GM18868 (cell line): ENCODE results near the gene EQTN.
"Not testable (repeated sequence)": the region's sequence is repeated elsewhere in the genome, so short reads cannot be mapped to it uniquely, and the experiment has no call there.

ENCODE experiments used
- ATAC-seq: cut with Tn5 transposase; IDR thresholded peaks from one replicate; pipeline ENCODE4 v1.9.1; 2021; ENCODE audit warnings: mild to moderate bottlenecking, moderate library complexity; ENCODE audit not compliant: unreplicated experiment

EQTN gene

DNA sequence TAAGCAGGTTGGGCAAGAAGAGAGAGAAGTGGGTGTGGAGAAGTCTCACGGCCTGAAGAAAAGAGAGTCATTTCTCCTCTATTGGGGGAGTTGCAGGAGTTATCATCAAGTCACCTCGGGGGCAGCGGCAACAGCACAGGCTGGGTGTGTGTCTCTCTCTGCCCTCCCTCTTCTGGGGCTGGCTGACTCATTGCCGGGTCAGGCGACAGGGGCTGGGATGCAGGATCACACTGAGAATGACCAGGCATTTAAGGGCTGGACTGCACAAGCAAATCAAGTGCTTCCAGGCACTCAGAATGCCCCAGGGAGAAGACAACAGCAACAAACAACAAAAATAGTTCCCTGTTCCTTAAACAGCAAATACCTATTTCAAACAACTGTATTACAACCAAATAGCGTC, 6.3 kb upstream of the EQTN start:
- ATAC-seq: no peak

DNA sequence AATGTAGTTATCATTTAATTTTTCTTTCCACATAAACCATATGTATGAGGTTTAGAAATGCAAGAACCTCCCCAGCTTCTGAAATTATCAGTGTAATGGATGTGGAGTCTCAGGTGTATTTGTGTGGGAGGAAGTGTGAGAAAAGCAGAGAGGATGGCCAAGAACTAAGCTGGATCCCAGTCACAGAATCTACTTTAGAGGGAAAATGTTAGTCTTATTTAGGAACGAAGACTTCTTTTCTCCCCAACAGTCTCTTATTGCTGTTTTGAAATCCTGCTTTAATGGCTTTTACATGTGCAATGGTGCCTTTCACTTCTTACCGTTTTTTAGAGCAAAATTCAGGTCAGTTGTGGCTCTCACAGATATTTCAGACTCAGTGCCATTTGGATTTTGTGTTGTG, 3.0 kb downstream of the EQTN start:
- no peak for ATAC-seq

DNA sequence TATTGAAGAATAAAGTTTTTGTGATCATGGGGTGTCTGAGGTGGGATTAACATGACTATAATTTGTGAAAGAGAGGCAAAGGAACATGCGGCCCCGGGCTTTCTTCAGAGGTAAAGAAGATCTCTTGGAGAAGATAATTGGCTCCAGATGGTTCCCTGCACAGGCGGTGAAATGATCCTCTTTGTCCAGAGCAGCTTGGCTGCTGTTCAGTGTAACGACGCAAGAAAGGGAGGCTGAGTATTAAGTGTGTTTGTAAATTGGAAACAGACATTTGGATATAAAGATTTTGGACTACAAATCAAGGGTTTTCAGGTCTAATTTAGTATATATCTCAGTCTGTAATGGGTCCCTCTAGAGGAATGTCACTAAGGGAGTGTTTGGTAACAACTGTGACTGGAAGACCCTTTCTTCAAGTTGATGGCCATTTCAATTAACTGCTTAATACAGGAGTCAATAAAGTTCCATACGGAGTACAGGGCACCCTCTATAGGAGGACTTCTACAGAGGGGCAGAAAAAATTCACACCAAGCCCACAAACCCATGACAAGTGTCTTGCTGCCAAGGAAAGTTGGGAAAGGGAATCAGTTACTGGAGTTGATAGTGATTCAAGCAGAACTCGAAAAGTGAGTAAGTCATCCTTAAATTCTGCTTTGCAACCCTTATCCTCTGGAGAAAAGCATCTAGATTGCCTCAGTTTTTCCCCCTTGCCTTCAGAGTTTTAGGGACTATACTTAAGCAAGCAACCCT, 4.1 kb downstream of the EQTN start:
- ATAC-seq: no peak

DNA sequence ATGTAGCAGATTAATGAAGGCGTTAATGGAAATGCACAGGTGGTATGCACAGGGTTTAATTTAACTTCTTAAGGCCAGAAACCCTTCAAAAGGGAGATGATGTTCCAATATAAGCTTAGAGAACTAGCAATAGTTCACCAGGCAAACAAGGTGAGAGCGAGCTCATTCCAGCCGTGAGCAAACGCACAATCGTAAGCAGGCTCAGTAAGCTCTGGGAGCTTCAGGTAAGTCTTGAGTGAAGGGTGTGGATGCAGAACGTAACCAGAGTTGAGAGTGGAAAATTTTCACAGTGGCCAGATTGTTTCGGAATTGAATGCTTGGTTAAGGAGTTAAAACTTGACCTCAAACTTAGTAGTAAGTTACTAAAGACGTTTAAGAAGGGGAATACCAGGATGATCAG, 5.7 kb downstream of the EQTN start:
- ATAC-seq: no peak

DNA sequence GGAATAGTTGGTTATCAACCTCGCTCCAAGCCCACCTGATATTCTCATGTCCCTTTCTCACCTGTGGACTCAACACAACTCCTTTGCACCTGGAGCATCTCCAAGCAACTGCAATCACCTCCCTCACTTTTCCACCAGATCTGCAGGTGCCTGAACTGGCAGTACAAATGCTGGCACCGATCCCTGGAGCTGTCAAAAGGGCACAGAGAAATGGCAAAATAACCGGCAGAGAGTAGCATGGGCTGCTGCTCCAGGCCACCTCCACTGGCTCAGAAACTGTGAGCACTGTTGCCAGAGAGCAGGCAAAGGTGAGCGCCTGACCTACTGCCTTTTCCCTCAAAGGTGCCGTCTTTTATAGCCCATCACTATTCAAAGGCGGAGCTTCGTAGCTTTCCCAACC, 14.7 kb downstream of the EQTN start:
- no peak for ATAC-seq

DNA sequence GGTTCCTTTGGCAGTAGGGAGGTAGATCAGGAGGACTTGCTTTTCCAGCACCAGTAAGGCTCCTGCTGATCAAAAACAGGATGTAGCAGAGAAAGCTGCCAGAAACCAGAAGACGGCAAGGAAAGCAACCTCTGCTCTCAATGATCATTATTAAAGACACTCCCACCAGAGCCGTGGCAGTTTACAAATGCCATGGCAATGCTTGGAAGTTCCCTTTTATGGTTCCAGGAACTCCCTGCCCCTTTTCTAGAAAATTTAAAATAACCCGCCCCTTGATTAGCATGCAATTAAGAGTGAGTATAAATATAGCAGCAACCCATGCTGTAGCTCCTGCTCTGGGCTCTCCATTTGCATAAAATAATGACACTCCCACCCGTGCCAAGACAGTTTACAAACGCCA, 16.1 kb downstream of the EQTN start:
- no peak for ATAC-seq

DNA sequence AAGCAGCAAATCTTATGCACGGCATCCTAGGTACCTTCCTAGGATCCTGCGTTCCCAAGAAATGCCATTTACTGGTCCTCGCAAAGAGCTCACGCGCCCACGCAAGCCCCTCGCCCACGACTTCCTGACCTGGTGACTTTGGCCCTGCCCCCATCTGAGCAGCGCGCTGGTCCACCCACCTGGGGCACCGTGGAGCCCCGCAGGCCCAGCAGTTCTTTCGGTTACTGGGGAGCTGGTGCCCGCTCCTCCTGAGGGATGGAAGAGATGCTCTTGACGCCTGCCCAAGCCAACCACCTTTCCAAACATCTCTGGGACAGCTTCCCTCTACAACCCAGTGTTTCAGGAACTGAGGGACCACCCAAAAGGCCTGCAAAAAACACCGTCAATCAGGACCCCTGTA, 16.7 kb downstream of the EQTN start:
- no peak for ATAC-seq

DNA sequence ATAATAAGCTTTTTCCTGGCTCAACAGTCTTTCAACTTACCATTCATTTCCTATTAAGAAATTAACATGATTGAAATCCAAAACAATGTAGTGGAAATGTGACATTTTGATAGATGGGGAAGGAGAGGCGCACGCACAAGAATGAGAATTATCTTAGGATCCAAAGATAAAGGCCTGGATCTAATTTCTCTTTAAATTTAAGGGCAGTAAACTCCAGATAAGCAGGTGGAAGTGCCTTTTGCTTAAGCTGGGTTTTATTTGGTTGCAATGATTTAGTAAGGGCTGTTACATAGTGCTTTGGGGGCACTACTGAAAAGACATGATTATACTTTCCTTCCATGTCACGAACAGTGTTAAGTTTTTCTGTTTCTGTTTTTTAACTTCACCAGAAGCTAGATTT, 17.3 kb downstream of the EQTN start:
- no peak for ATAC-seq

DNA sequence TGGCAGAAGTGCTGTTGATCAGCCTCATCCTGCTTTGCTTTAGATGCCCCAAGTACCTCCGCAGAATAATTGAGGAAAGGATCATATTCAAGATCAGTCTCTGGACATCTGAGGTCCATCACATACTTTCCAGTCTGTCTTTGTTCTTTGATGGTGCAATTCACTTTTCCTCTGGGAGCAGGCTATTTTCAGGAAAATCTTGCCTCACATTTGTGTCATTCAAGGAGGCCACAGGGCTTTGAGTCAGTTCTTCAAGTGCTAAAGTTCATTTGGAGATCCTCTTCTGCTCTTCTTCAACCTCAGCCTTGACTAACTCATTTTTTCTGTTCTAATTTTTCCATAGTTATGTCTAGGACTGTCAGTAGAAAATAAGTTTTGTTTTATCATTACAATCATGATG, 18.6 kb downstream of the EQTN start:
- no peak for ATAC-seq

DNA sequence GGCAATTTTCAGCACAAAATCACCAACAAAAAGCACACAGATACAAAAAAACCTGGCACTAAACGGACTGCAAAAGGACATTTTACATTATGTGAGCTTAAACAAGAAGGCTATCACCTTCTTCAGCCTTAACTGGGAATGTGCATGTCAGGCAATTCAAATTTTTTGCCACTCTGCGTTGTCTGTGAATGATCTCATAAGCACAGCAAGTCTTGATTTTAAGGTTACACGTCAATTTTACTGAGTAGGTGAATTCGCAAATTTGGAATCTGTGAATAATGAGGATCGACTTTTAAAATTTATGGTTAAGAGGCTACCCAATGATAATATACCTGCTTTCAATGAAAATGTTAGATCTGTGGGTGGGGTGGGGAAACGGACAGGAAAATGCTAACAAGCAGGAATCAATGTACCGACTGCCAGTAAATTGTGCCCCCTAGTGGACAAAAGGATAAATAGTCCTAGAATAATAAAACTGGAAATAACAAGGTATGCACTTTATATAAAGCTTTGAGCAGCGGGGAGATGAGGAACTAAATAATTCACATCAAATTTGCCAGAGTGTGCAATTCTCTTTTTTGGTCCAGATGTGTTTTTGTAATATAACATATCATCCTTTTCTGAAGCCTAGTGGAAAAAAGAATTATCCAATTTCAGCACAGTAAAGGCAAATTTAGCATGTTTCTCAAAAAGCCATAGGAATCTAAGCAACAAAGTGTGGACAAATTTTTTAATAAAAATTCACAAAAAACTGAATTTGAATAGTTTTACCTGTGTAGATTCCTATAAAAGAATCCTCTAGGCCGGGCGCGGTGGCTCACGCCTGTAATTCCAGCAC, 20.5 kb downstream of the EQTN start:
- peak; percentile 57 for ATAC-seq

DNA sequence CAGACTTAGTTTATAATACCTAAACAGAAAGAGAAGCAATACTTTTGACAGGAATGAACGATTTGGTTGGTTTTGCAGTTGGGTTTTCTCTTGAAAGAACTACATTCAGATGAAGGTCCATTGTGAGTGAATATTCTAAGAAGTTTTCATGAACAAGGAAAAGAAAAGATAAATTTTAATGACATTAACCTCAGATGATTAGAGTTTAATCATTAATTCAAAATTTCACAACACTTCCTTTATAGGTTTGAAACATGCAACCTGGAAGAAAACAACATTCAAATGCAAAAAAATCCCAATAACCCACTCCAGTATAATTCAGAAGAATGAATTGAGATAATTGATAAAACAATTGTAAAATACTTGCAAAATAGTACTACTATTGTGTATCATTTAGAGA, 23.8 kb downstream of the EQTN start:
- ATAC-seq: no peak

DNA sequence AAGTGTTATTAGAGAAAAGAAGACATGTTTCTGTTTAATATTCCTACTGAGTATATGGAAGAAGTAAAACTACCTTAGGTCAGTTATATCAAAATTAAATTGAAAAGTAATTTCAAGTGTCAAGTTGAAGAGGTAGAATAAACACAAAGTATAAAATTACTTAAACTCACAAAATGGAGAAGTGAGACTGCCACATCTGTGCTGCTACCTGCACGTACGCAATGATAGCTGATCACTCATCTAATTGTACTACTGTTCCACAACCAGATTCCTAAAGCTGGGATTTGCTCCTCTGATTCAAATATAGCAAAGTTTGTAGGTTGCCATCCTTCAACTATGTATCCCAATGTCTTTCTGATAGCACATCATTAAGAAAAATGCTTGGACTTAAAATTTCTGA, 24.8 kb downstream of the EQTN start:
- ATAC-seq: peak; percentile 44

DNA sequence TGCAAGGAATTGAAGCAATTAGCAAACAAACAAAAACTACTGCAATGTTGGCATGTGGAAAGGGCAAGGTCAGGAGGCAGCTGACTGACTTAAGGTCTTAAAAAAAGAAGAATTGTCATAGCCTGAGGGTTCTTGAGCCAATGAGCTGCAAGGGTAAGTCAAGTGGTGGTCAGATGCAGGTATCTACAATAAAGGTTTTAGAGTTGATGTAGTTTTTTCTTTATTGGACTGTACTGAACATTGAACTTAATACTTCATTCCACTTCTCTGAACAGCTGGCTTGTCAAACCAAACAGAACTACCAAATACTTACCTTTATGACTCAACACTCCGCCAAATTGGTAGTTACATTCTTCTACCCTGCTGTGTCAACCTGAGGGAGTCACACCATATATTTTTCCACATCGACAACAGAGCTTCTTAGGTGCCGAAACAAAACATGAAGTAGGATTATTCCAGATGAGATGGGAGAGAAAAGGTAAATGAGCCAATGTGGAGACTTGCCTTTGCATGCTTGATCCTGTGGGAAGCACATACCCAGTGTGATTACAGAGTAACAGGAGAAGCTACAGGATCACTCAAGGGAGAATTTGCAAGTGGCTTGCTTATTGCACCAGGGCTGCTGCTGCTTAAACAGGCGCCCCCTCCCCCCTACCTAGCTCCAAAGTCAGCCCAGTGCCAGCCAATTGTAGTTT, 35.3 kb downstream of the EQTN start:
- ATAC-seq: no peak

DNA sequence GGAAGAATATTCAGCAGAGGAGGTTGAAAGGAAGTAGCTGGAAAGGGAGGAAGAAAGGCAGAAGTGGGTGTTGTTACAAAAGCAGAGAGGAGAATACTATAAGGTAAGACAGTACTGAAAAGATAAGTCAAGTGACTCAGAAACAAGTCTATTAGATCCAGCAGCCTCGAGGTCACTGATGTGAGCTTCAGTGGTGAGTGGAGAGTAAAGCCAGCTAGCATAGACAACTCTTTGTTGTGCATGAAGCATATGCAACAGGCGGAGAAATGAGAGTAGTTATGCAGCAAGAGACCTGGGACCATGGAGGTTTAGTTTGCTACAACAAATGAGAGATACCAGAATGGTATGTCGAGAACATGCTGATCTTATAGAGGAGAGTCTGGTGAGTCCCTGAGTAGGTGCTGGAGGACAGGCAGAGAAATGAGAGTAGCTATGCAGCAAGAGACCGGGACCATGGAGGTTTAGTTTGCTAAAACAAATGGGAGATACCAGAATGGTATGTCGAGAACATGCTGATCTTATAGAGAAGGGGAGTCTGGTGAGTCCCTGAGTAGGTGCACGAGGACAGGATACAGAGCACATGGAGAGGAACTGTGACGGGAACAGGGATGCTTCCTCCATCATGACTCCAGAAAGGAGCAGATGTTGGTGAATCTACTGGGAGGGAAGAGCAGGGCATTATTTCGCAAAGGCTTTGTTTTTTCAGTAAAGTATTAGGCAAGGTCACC, 36.0 kb downstream of the EQTN start:
- ATAC-seq: no peak

DNA sequence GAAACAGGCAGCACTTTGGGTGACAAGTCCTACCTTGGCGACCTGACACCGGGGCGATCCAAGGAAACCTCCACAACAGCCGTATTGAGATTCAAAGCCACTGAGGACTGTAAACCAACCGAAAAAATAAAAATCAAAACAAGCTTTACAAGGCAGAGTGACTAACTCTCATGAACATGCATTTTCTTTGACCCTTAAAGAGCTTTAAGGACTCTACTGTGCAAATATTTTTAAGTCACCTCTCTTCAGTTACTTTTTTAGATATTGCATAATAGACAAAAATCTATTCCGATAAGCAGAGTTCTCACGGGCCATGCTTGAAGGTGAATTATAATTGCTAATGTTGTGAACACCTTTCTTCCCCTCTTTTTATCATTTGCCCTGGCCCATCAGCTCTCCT, 38.3 kb downstream of the EQTN start:
- no peak for ATAC-seq

DNA sequence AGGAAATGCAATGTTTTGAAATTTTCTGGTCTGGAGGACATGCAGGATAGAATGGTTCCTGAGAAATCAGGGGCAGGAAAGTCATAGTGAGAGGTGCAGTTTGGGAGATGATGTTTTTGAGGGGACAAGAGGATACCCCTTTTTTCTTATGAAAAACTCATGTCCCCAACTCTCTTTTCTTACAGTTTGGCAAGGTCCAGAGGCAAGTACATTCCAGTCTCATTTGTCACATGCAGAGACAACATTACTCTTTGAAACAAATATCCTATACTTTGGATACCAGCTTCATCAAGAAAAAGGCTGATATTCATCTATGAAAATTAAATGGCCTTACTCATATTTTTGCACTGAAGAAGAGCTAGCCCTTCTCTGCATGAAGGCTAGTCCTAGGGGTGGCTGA, 48.2 kb downstream of the EQTN start:
- ATAC-seq: no peak

DNA sequence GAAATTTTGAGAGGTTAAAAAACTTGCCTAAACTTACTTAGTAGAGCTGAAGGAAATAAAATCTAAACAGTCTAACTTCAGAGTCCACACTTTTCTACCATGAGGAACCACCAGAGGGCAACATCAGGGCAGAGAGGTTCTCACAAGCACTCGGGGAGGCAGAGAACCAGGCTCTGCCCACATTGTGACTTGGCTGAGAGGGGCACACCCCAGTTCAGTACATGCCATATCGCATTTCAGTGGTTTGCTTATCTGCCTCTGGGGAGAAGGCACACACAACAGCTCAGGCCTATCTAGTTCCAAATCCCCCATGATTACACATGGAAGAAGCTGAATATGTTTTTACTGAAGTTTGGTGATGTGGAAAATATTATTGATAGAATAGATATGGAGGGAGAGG, 49.2 kb downstream of the EQTN start:
- peak; percentile 96 for ATAC-seq

DNA sequence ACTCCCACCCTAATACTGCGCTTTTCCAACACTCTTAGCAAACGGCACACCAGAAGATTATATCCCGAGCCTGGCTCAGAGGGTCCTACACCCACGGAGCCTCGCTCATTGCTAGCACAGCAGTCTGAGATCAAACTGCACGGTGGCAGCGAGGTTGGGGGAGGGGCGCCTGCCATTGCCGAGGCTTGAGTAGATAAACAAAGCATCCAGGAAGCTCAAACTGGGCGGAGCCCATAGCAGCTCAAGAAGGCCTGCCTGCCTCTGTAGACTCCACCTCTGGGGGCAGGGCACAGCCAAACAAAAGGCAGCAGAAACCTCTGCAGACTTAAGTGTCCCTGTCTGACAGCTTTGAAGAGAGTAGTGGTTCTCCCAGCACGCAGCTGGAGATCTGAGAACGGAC, 57.3 kb downstream of the EQTN start:
- ATAC-seq: not testable (repeated sequence)
